Suprapubic skin (tissue), 4 donors: ENCODE measurements around the gene TPCN2.

Experiments
- CTCF ChIP-seq, 2 donors: fragments of 200-600 bp in 1 of 2; fragments of 450-650 bp in 1 of 2; sonication (generic) in 1 of 2; IDR thresholded peaks; one replicate each; pipeline ENCODE4 v1.5.1; 2016 to 2019; ENCODE audit warnings: antibody characterized with exemption in 2 of 2, mild to moderate bottlenecking in 1 of 2, moderate library complexity in 1 of 2
- EP300 ChIP-seq: sonication (generic); formaldehyde crosslinking; IDR thresholded peaks from one replicate; pipeline ENCODE4 v1.6.1; 2017; ENCODE audit warnings: antibody characterized with exemption
- POLR2A ChIP-seq, 2 donors: fragments of 450-650 bp; IDR thresholded peaks; one replicate each; pipeline ENCODE4 v1.6.1; 2017; ENCODE audit warnings: antibody characterized with exemption in 2 of 2, mild to moderate bottlenecking in 2 of 2, moderate library complexity in 2 of 2
- POLR2AphosphoS5 ChIP-seq, 3 donors: sonication (generic); formaldehyde crosslinking; IDR thresholded peaks; one replicate each; pipeline ENCODE4 v1.6.1; 2017; ENCODE audit warnings: antibody characterized with exemption in 3 of 3

- TF ChIP-seq CTCF (IDR thresholded peaks at IDR 0.05) (no peak), EP300 (no peak), POLR2A (IDR thresholded peaks at IDR 0.05) (no peak), POLR2AphosphoS5 (IDR thresholded peaks at IDR 0.05) (no peak)
Observed at GRCh38 chr11:69032833-69033232, 15.9 kb upstream of the TPCN2 start.
